BLaER1 treated with 17β-estradiol and CSF1 and Interleukin-3, amounts not matched to agents 10 nM and 100 nM (cell line): ENCODE measurements around the gene ZNF143.
A peak's percentile ranks its signal among the peaks of the same experiment; 100 is the strongest.

ENCODE experiments used
- H3K27ac ChIP-seq, 11 experiments: shearing (Covaris generic); formaldehyde crosslinking; 2 replicates each; pipeline ENCODE4 v1.8.1; 2022
- H3K27me3 ChIP-seq, 11 experiments: shearing (Covaris generic); formaldehyde crosslinking; 2 replicates each; pipeline ENCODE4 v1.8.1; 2022
- H3K36me3 ChIP-seq, 11 experiments: shearing (Covaris generic); formaldehyde crosslinking; 2 replicates each; pipeline ENCODE4 v1.8.1; 2022
- H3K4me1 ChIP-seq, 10 experiments: shearing (Covaris generic); formaldehyde crosslinking; 2 replicates each; pipeline ENCODE4 v1.8.1; 2022
- H3K4me2 ChIP-seq, 11 experiments: shearing (Covaris generic); formaldehyde crosslinking; 2 replicates each; pipeline ENCODE4 v1.8.1; 2022
- H3K4me3 ChIP-seq, 10 experiments: shearing (Covaris generic); formaldehyde crosslinking; 2 replicates each; pipeline ENCODE4 v1.8.1; 2022
- H3K9ac ChIP-seq, 11 experiments: shearing (Covaris generic); formaldehyde crosslinking; 2 replicates each; pipeline ENCODE4 v1.8.1; 2022
- H3K9me3 ChIP-seq, 11 experiments: shearing (Covaris generic); formaldehyde crosslinking; replicated peaks in 1 of 11; 2 replicates each; pipeline ENCODE4 v1.8.1; 2022
- H4K20me1 ChIP-seq, 11 experiments: shearing (Covaris generic); formaldehyde crosslinking; 2 replicates each; pipeline ENCODE4 v1.8.1; 2022
- Cebpa-rat ChIP-seq, 11 experiments: shearing (Covaris generic); IDR thresholded peaks; 2 replicates each; pipeline ENCODE4 v1.8.1; 2022

Gene ZNF143

GRCh38 chr11:9575260-9576240, 114.7 kb downstream of the ZNF143 start:
- Histone ChIP-seq H3K27ac (peak overlapping the region in 10 of 11 experiments; percentile 84 to 98 (median 95); a peak in 20 of 22 replicates), H3K36me3 (peaks cover 0 to 49% (median 43%) of the 10 kb centered on the region in 11 experiments; a peak in 17 of 22 replicates), H4K20me1 (peaks cover 0 to 59% (median 29%) of the 10 kb centered on the region in 11 experiments; a peak in 14 of 22 replicates), H3K4me1 (peaks cover 22 to 36% (median 29%) of the 10 kb centered on the region in 10 experiments), H3K9ac (peak overlapping the region; percentile 86 to 98 (median 95)), H3K4me3 (peak overlapping the region; percentile 71 to 99 (median 96)), H3K27me3 (no peaks in the 10 kb centered on the region), H3K4me2 (peak overlapping the region; percentile 85 to 97 (median 94)), H3K9me3 (no peaks in the 10 kb centered on the region)
- no peak for TF ChIP-seq Cebpa-rat (IDR thresholded peaks at IDR 0.05)

GRCh38 chr11:9576701-9577381, 116.0 kb downstream of the ZNF143 start:
- peak overlapping the region in 10 of 11 experiments; percentile 85 to 97 (median 94); a peak in 20 of 22 replicates for H3K4me2 ChIP-seq
- H3K27me3 ChIP-seq, result no peaks in the 10 kb centered on the region
- H3K9ac ChIP-seq, result peak overlapping the region in 6 of 11 experiments; percentile 11 to 96 (median 32); a peak in 5 of 22 replicates
- peak overlapping the region in 7 of 10 experiments; percentile 81 to 99 (median 96); a peak in 7 of 20 replicates for H3K4me3 ChIP-seq
- H3K9me3 ChIP-seq, result no peaks in the 10 kb centered on the region
- H3K4me1 ChIP-seq, result peaks cover 20 to 33% (median 27%) of the 10 kb centered on the region in 10 experiments
- H3K27ac ChIP-seq, result no peak overlapping the region
- no peak for TF ChIP-seq Cebpa-rat (IDR thresholded peaks at IDR 0.05)
- H3K36me3 ChIP-seq, result peaks cover 0 to 62% (median 56%) of the 10 kb centered on the region in 11 experiments; a peak in 20 of 22 replicates
- peaks cover 0 to 59% (median 34%) of the 10 kb centered on the region in 11 experiments; a peak in 14 of 22 replicates for H4K20me1 ChIP-seq

- Histone ChIP-seq H3K4me3 (no peak overlapping the region), H3K9me3 (no peaks in the 10 kb centered on the region), H4K20me1 (peaks cover 0 to 61% (median 34%) of the 10 kb centered on the region in 11 experiments; a peak in 14 of 22 replicates), H3K27ac (no peak overlapping the region), H3K4me1 (peaks cover 13 to 26% (median 20%) of the 10 kb centered on the region in 10 experiments), H3K4me2 (peak overlapping the region in 2 of 11 experiments; percentile 5 to 97; a peak in 6 of 22 replicates), H3K27me3 (no peaks in the 10 kb centered on the region), H3K9ac (peak overlapping the region in 1 of 11 experiments; percentile 6; a peak in 1 of 22 replicates), H3K36me3 (peaks cover 0 to 69% (median 64%) of the 10 kb centered on the region in 11 experiments; a peak in 20 of 22 replicates)
- no peak for TF ChIP-seq Cebpa-rat (IDR thresholded peaks at IDR 0.05)
Observed at GRCh38 chr11:9577556-9577955, 116.7 kb downstream of the ZNF143 start.
